ENCODE data around the gene JMJD8. TPM values are rescaled to one million over a fixed set of nuclear protein-coding genes. Genes with fewer than 3 reads are reported as not detected.

The JMJD8 gene
- total and polyA plus RNA-seq, 2 donors = 28.3 to 91.4 TPM

- H3K36me3 ChIP-seq (ENCODE audit: insufficient read depth) = no peaks in the 10 kb centered on the region
- WGBS = 14% methylated on average over 9 of the region's 9 CpGs
- no peak overlapping the region for H3K27ac ChIP-seq (ENCODE audit: low read depth)
- DNase-seq (ENCODE audit: extremely low spot score) = no peak
- no peak overlapping the region for H3K4me3 ChIP-seq (ENCODE audit: low read depth, low read length)
- H3K4me1 ChIP-seq (ENCODE audit: insufficient read depth) = no peaks in the 10 kb centered on the region
Measured at GRCh38 chr16:726188-726437, 42.0 kb upstream of the JMJD8 start.

- Histone ChIP-seq H3K4me3 (ENCODE audit: low read depth, low read length) (no peak overlapping the region), H3K27ac (ENCODE audit: low read depth) (no peak overlapping the region), H3K36me3 (ENCODE audit: insufficient read depth) (no peaks in the 10 kb centered on the region), H3K4me1 (ENCODE audit: insufficient read depth) (no peaks in the 10 kb centered on the region)
- no peak for DNase-seq (ENCODE audit: extremely low spot score)
- 78% methylated on average over 23 of the region's 23 CpGs for WGBS
Measured at GRCh38 chr16:725463-726187, 41.5 kb upstream of the JMJD8 start.

GRCh38 chr16:725041-725376, 40.9 kb upstream of the JMJD8 start:
- 83% methylated on average over 7 of the region's 7 CpGs for WGBS
- Histone ChIP-seq H3K27ac (ENCODE audit: low read depth) (no peak overlapping the region), H3K4me3 (ENCODE audit: low read depth, low read length) (no peak overlapping the region), H3K36me3 (ENCODE audit: insufficient read depth) (no peaks in the 10 kb centered on the region), H3K4me1 (ENCODE audit: insufficient read depth) (no peaks in the 10 kb centered on the region)
- no peak for DNase-seq (ENCODE audit: extremely low spot score)

- Histone ChIP-seq H3K27ac (ENCODE audit: low read depth) (no peak overlapping the region), H3K4me1 (ENCODE audit: insufficient read depth) (no peaks in the 10 kb centered on the region), H3K36me3 (ENCODE audit: insufficient read depth) (no peaks in the 10 kb centered on the region), H3K4me3 (ENCODE audit: low read depth, low read length) (no peak overlapping the region)
- 70% methylated on average over 29 of the region's 29 CpGs for WGBS
- DNase-seq (ENCODE audit: extremely low spot score) = no peak
Measured at GRCh38 chr16:724188-725040, 40.3 kb upstream of the JMJD8 start.

- no peak overlapping the region for H3K27ac ChIP-seq (ENCODE audit: low read depth)
- 85% methylated on average over 9 of the region's 9 CpGs for WGBS
- no peaks in the 10 kb centered on the region for H3K36me3 ChIP-seq (ENCODE audit: insufficient read depth)
- H3K4me3 ChIP-seq (ENCODE audit: low read depth, low read length) = no peak overlapping the region
- no peak for DNase-seq (ENCODE audit: extremely low spot score)
- H3K4me1 ChIP-seq (ENCODE audit: insufficient read depth) = no peaks in the 10 kb centered on the region
Measured at GRCh38 chr16:723695-724094, 39.6 kb upstream of the JMJD8 start.

GRCh38 chr16:722835-723633, 38.9 kb upstream of the JMJD8 start:
- no peaks in the 10 kb centered on the region for H3K4me1 ChIP-seq (ENCODE audit: insufficient read depth)
- WGBS = 87% methylated on average over 24 of the region's 24 CpGs
- H3K4me3 ChIP-seq (ENCODE audit: low read depth, low read length) = no peak overlapping the region
- no peak for DNase-seq (ENCODE audit: extremely low spot score)
- no peak overlapping the region for H3K27ac ChIP-seq (ENCODE audit: low read depth)
- H3K36me3 ChIP-seq (ENCODE audit: insufficient read depth) = no peaks in the 10 kb centered on the region

- 85% methylated on average over 51 of the region's 51 CpGs for WGBS
- no peak overlapping the region for H3K27ac ChIP-seq (ENCODE audit: low read depth)
- peak overlapping the region; percentile 72 for H3K4me3 ChIP-seq (ENCODE audit: low read depth, low read length)
- DNase-seq (ENCODE audit: extremely low spot score) = no peak
- H3K4me1 ChIP-seq (ENCODE audit: insufficient read depth) = no peaks in the 10 kb centered on the region
- no peaks in the 10 kb centered on the region for H3K36me3 ChIP-seq (ENCODE audit: insufficient read depth)
Measured at GRCh38 chr16:721765-722540, 37.8 kb upstream of the JMJD8 start.

- no peak for DNase-seq (ENCODE audit: extremely low spot score)
- H3K27ac ChIP-seq (ENCODE audit: low read depth) = peak within 1 kb of the TSS; percentile 83
- H3K4me1 ChIP-seq (ENCODE audit: insufficient read depth) = no peaks in the 10 kb centered on the region
- H3K36me3 ChIP-seq (ENCODE audit: insufficient read depth) = no peaks in the 10 kb centered on the region
- 6% methylated on average over 106 of the region's 106 CpGs for WGBS
- peak within 1 kb of the TSS; percentile 72 for H3K4me3 ChIP-seq (ENCODE audit: low read depth, low read length)
Measured at GRCh38 chr16:720990-721764, 37.0 kb upstream of the JMJD8 start, which contains the start of gene ANTKMT. Gene ANTKMT, plus strand, starts transcription at chr16:721146. Its CDS starts 129 bp downstream, at chr16:721275.

GRCh38 chr16:720447-720989, 36.4 kb upstream of the JMJD8 start:
- Histone ChIP-seq H3K4me3 (ENCODE audit: low read depth, low read length) (peak overlapping the region; percentile 72), H3K36me3 (ENCODE audit: insufficient read depth) (no peaks in the 10 kb centered on the region), H3K4me1 (ENCODE audit: insufficient read depth) (peaks cover 4% of the 10 kb centered on the region), H3K27ac (ENCODE audit: low read depth) (peak overlapping the region; percentile 83)
- no peak for DNase-seq (ENCODE audit: extremely low spot score)
- WGBS = under 1% methylated on average over 38 of the region's 38 CpGs

- peak overlapping the region; percentile 72 for H3K4me3 ChIP-seq (ENCODE audit: low read depth, low read length)
- H3K36me3 ChIP-seq (ENCODE audit: insufficient read depth) = no peaks in the 10 kb centered on the region
- no peak overlapping the region for H3K27ac ChIP-seq (ENCODE audit: low read depth)
- no peak for DNase-seq (ENCODE audit: extremely low spot score)
- peaks cover 5% of the 10 kb centered on the region for H3K4me1 ChIP-seq (ENCODE audit: insufficient read depth)
- WGBS = 13% methylated on average over 16 of the region's 16 CpGs
Measured at GRCh38 chr16:719815-720446, 35.8 kb upstream of the JMJD8 start.

- peaks cover 5% of the 10 kb centered on the region for H3K4me1 ChIP-seq (ENCODE audit: insufficient read depth)
- 89% methylated on average over 6 of the region's 6 CpGs for WGBS
- DNase-seq (ENCODE audit: extremely low spot score) = no peak
Measured at GRCh38 chr16:718922-719321, 34.8 kb upstream of the JMJD8 start.

GRCh38 chr16:718389-718788, 34.3 kb upstream of the JMJD8 start:
- Histone ChIP-seq H3K4me3 (ENCODE audit: low read depth, low read length) (no peak overlapping the region), H3K4me1 (ENCODE audit: insufficient read depth) (peaks cover 5% of the 10 kb centered on the region), H3K27ac (ENCODE audit: low read depth) (no peak overlapping the region), H3K36me3 (ENCODE audit: insufficient read depth) (no peaks in the 10 kb centered on the region)
- WGBS = 87% methylated on average over 9 of the region's 9 CpGs
- DNase-seq (ENCODE audit: extremely low spot score) = no peak

More at GRCh38 chr16:718922-719321, 34.8 kb upstream of the JMJD8 start:
- no peaks in the 10 kb centered on the region for H3K36me3 ChIP-seq (ENCODE audit: insufficient read depth)
- H3K4me3 ChIP-seq (ENCODE audit: low read depth, low read length) = no peak overlapping the region
- no peak overlapping the region for H3K27ac ChIP-seq (ENCODE audit: low read depth)
